Suprapubic skin (tissue), 4 donors: ENCODE data around the gene NPDC1. TPM values are rescaled to one million over a fixed set of nuclear protein-coding genes. Genes with fewer than 3 reads are reported as not detected.

Source experiments
- DNase-seq, 2 donors: peaks; one replicate each; pipeline ENCODE4 v3.0.0-alpha.2; 2019; ENCODE audit warnings: low spot score in 2 of 2
- H3K27ac ChIP-seq: fragments of 200-600 bp; sonication (generic); one replicate; pipeline ENCODE4 v1.5.1; 2019
- H3K27me3 ChIP-seq: fragments of 200-600 bp; sonication (generic); one replicate; pipeline ENCODE4 v1.5.1; 2019
- H3K36me3 ChIP-seq: fragments of 200-600 bp; sonication (generic); one replicate; pipeline ENCODE4 v1.5.1; 2019
- H3K4me1 ChIP-seq: fragments of 200-600 bp; sonication (generic); one replicate; pipeline ENCODE4 v1.5.1; 2019
- H3K4me3 ChIP-seq: fragments of 200-600 bp; sonication (generic); one replicate; pipeline ENCODE4 v1.5.1; 2019; ENCODE audit warnings: mild to moderate bottlenecking
- H3K9me3 ChIP-seq: fragments of 200-600 bp; sonication (generic); one replicate; pipeline ENCODE4 v1.5.1; 2019
- CTCF ChIP-seq, 2 donors: fragments of 200-600 bp in 1 of 2; fragments of 450-650 bp in 1 of 2; sonication (generic) in 1 of 2; IDR thresholded peaks; one replicate each; pipeline ENCODE4 v1.5.1; 2016 to 2019; ENCODE audit warnings: antibody characterized with exemption in 2 of 2, mild to moderate bottlenecking in 1 of 2, moderate library complexity in 1 of 2
- EP300 ChIP-seq: sonication (generic); formaldehyde crosslinking; IDR thresholded peaks from one replicate; pipeline ENCODE4 v1.6.1; 2017; ENCODE audit warnings: antibody characterized with exemption
- POLR2A ChIP-seq, 2 donors: fragments of 450-650 bp; IDR thresholded peaks; one replicate each; pipeline ENCODE4 v1.6.1; 2017; ENCODE audit warnings: antibody characterized with exemption in 2 of 2, mild to moderate bottlenecking in 2 of 2, moderate library complexity in 2 of 2
- POLR2AphosphoS5 ChIP-seq, 3 donors: sonication (generic); formaldehyde crosslinking; IDR thresholded peaks; one replicate each; pipeline ENCODE4 v1.6.1; 2017; ENCODE audit warnings: antibody characterized with exemption in 3 of 3
- WGBS: methylation state at CpG from one replicate; pipeline ENCODE4 v1.1.5; 2018; 5-methylcytosine and 5-hydroxymethylcytosine counted together
- total RNA-seq, 4 donors: library from RNA; depleted of rRNA; stranded (reverse); fragments of >200 nt; gene quantifications; one replicate each; pipeline ENCODE4 v1.1.0, GENCODE V29; 2016

NPDC1 gene
- 10 to 100 TPM; 22.2 to 64.0 (median 47.3) TPM for total RNA-seq

- no peak for TF ChIP-seq EP300
- peak; percentile 53 to 91 for TF ChIP-seq CTCF (IDR thresholded peaks at IDR 0.05)
Observed at GRCh38 chr9:137046088-137046787, at the start of gene NPDC1. TSS of gene NPDC1 (minus strand) at chr9:137046177. CDS start at chr9:137045989, 188 bp downstream.

GRCh38 chr9:137089232-137089947 is 43.4 kb upstream of the NPDC1 start:
- Histone ChIP-seq H3K36me3 (peaks cover 36% of the 10 kb centered on the region), H3K4me1 (peaks cover 53% of the 10 kb centered on the region), H3K27ac (peak overlapping the region; percentile 40), H3K27me3 (no peaks in the 10 kb centered on the region), H3K9me3 (no peaks in the 10 kb centered on the region), H3K4me3 (no peak overlapping the region)
- peak in 1 of 2 donors; percentile 59 for DNase-seq
- TF ChIP-seq POLR2A (IDR thresholded peaks at IDR 0.05), result no peak
- TF ChIP-seq CTCF (IDR thresholded peaks at IDR 0.05), result no peak
- TF ChIP-seq POLR2AphosphoS5 (IDR thresholded peaks at IDR 0.05), result no peak
- TF ChIP-seq EP300, result no peak
- 53% methylated on average over 11 of the region's 11 CpGs for WGBS

More at GRCh38 chr9:137046088-137046787, at the start of gene NPDC1:
- DNase-seq, result no peak
- H3K36me3 ChIP-seq, result no peaks in the 10 kb centered on the region
- H3K9me3 ChIP-seq, result no peaks in the 10 kb centered on the region
- peaks cover 39% of the 10 kb centered on the region for H3K4me1 ChIP-seq
- H3K27ac ChIP-seq, result peak within 1 kb of the TSS; percentile 41
- 3% methylated on average over 15 of the region's 57 CpGs for WGBS
- peaks cover 39% of the 10 kb centered on the region for H3K27me3 ChIP-seq
- peak within 1 kb of the TSS; percentile 69 for H3K4me3 ChIP-seq

GRCh38 chr9:137088121-137088520 is 42.1 kb upstream of the NPDC1 start:
- no peak for DNase-seq
- Histone ChIP-seq H3K4me3 (no peak overlapping the region), H3K27me3 (no peaks in the 10 kb centered on the region), H3K4me1 (peaks cover 65% of the 10 kb centered on the region), H3K36me3 (peaks cover 33% of the 10 kb centered on the region), H3K27ac (no peak overlapping the region), H3K9me3 (no peaks in the 10 kb centered on the region)
- TF ChIP-seq CTCF (IDR thresholded peaks at IDR 0.05) (no peak), POLR2AphosphoS5 (IDR thresholded peaks at IDR 0.05) (no peak), POLR2A (IDR thresholded peaks at IDR 0.05) (no peak), EP300 (no peak)
- WGBS, result 68% methylated on average over 5 of the region's 5 CpGs

- WGBS, result 11% methylated on average over 17 of the region's 22 CpGs
- H3K4me3 ChIP-seq, result peak overlapping the region; percentile 83
- peak; percentile 72 to 80 for DNase-seq
- peaks cover 33% of the 10 kb centered on the region for H3K36me3 ChIP-seq
- H3K27me3 ChIP-seq, result no peaks in the 10 kb centered on the region
- H3K4me1 ChIP-seq, result peaks cover 72% of the 10 kb centered on the region
- H3K9me3 ChIP-seq, result no peaks in the 10 kb centered on the region
- H3K27ac ChIP-seq, result peak overlapping the region; percentile 96
- TF ChIP-seq CTCF (IDR thresholded peaks at IDR 0.05), result no peak
- TF ChIP-seq POLR2A (IDR thresholded peaks at IDR 0.05), result no peak
Observed at GRCh38 chr9:137087409-137087925, 41.5 kb upstream of the NPDC1 start.
